HG02642 (cell line): ENCODE results near the gene PDCD1.
A peak's percentile ranks its signal among the peaks of the same experiment; 100 is the strongest.

ENCODE experiments used
- ATAC-seq: cut with Tn5 transposase; IDR thresholded peaks from one replicate; pipeline ENCODE4 v1.9.1; 2021; ENCODE audit warnings: mild to moderate bottlenecking; ENCODE audit not compliant: unreplicated experiment, poor library complexity

PDCD1 gene

DNA sequence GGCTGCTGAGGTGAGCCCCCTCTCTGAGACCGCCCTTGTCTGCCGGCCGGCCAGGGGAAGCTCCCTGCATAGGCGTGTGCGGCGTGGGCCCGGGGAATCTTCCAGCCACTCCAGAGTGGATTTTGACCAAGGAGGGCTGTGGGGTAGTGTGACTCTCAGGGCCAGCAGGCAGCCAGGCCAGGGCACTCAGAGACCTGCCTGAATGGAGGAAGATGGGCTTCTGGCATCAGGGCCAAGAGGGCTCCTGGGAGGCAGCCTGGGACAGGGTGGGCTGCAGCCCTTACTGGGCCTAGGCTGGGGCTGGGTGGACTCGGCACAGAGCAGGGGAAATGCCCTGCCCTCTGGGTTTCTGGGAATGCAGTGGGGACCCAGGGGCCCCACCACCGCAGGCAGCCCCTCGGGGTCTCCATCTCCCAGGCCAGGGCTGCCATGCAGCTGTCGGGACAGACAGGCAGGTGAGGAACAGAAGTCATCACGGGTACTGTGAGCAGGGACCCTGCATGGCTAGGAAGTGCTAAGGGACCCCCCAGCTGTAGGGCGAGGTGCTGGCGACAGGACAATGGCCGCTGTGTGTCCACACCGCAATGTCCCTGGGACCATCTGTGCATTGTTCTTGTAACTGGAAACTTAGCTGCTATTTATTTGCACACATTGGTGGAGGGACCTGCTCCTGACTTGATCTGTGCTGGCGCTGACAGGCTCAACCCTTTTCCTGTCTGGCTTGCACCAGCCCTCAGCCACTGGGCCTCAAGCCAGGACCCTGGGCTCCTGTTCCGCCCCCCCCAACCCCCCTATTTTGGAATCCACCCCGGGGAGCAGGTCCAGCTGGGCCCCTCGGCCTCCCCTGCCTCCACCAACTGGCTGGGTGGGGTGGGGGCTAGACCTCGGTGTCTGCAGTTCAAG lies 4.1 kb downstream of the PDCD1 start:
- no peak for ATAC-seq

DNA sequence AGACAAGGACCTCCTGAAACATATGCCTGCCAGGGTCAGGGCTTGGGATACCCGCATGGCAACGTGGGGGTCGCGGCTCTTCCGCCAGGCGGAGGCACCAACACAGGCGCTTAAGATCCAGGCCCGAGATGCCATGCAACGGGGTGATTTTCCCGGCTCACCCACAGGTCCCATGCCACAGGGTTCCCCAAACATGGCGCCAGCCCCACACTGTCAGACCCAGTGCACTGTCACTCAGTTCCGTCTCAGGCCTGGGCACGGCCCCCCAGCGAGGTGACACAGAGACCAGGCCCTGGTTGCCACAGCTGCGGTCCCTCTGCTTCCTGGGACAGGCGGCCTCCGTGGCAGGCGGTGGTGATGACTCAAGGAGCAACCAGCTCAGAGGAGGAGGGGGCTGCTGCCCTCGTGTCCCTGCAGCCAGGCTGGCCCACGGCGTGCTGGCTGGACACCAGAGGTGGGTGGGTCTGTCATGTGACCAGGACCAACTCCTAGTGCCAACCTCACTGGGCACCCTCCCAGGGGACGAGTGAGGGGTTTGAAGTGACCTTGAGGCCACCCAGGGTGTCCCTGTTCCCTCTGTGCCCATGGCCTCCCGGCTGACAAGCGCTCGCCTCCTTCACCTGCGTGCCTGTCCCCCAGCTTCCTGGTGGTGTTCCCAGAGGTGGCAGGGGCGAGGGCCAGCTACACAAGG lies 4.9 kb downstream of the PDCD1 start:
- ATAC-seq = no peak

DNA sequence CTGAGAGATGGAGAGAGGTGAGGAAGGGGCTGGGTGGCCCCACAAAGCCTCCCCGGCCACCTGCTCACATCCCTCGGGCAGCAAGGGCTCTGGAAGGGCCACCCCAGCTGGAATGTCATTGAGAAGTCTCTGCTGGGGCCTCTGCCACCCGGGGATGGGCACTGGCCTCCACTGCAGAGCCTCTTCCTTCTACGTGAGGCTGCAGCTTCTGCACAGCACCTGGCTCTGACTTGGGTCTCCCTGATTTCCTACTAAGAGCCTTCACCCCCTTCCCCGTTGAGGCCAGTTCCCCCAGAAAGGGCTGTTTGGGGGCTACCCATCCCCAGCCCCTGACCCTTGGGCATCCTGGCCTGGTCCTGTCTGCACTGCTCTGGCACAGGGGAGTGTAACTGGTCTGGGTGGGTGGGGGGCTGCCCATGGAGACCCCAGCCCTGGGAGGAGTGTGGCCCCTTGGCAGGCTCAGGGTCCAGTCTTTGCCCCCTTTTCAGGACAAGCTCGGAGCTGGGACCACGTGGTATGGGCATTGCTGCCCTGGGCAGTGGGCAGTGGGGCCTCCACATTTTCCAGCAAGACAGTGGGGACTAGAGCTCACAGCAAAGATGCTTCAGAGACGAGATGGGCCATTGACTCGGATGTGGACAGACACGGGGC lies 5.6 kb downstream of the PDCD1 start:
- ATAC-seq = no peak

GRCh38 chr2:241852116-241852980 lies 6.3 kb downstream of the PDCD1 start:
- no peak for ATAC-seq

GRCh38 chr2:241851325-241852115 lies 7.2 kb downstream of the PDCD1 start:
- no peak for ATAC-seq

GRCh38 chr2:241850544-241851324 lies 8.0 kb downstream of the PDCD1 start:
- no peak for ATAC-seq

DNA sequence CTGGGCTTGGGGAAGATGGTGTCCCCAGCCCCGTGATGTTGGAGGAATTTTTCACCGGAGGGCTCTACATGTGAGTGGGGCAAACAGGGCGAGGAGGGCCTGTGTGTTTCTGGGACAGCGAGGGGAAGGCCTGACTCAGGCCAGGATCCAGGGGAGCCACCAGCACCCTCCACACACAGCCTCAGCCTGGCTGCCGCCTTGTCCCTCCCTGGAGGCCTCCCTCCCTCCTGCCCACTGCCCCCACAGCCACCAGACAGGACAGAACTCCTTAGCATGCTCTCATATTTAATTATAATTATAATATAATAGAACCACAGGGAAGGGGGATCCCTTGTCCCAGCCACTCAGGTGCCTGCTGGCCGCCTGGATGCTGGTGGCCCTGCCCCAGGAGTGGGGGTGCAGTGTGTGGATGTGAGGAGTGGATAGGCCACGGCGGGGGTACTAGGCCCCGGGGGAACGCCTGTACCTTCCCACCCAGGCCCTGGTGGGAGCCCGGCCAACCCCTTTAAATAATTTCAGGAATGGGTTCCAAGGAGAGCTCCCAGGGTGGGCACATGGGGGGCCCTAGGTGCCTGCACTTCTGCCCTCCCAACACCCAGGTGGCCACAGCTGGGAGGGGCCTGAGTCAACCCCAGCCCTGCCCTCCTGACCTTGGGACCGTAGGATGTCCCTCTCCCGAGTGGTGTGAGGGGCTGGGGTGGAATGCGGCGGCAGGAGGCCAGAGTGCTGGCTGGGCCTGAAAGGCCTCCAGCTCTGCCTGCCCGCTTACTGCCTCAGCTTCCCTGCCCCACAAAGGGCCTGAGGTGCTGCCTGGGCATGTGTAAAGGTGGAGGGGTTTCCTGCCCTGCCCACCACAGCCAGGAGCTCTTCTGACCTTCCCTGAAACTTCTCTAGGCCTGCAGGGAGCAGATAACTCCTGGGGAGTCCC lies 8.8 kb downstream of the PDCD1 start:
- no peak for ATAC-seq

DNA sequence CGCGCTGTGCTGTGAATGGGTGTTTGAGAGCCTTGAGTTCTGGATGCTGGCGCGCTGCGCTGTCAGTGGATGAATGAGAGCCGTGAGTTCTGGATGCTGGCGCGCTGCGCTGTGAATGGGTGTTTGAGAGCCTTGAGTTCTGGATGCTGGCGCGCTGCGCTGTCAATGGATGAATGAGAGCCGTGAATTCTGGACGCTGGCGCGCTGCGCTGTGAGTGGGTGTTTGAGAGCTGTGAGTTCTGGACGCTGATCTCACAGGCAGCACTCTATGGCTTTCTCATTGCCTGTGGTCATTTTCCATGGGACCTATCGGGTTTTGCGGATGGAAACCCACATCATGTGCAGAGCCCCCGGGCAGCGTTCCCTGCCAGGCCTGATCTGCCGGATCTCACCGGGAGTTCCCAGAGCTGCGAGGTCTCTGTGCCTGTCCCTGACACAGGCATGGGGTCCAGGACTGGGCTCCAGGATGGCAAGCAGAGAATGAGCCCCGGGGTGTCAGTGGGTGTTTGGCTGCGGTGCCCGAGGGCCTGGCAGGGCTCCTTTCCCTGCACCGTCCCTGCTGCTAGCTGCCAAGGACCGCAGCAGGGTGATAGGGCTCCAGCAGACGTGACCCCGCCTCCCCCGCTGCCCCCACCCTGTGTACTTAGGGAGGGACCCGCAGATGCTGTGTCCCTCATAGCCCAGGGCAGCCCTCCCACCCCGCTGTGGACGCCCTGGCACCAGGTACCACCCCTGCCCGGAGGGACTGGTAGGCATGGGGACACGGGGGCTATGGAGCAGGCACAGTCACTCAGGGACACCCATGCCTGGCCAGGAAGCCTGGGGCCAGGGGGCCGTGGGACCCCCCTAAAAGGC lies 9.7 kb downstream of the PDCD1 start:
- ATAC-seq = no peak

DNA sequence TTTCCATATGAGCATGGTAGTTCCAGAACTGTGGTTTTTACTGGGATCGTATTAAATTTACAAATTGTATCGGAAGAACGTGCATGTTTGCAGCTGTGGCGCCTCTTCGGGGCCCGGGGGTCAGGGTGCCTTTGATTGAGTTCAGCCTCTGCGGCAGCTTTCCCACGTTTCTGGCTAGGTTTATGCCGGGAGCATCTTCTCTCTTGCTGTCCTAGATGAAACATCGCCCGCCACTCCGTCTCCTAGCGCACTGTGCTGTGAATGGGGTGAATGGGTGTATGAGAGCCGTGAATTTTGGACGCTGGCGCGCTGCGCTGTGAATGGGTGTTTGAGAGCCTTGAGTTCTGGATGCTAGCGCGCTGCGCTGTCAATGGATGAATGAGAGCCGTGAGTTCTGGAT lies 12.3 kb downstream of the PDCD1 start:
- ATAC-seq = no peak

- no peak for ATAC-seq
Observed at GRCh38 chr2:241844831-241845578, 13.7 kb downstream of the PDCD1 start.

DNA sequence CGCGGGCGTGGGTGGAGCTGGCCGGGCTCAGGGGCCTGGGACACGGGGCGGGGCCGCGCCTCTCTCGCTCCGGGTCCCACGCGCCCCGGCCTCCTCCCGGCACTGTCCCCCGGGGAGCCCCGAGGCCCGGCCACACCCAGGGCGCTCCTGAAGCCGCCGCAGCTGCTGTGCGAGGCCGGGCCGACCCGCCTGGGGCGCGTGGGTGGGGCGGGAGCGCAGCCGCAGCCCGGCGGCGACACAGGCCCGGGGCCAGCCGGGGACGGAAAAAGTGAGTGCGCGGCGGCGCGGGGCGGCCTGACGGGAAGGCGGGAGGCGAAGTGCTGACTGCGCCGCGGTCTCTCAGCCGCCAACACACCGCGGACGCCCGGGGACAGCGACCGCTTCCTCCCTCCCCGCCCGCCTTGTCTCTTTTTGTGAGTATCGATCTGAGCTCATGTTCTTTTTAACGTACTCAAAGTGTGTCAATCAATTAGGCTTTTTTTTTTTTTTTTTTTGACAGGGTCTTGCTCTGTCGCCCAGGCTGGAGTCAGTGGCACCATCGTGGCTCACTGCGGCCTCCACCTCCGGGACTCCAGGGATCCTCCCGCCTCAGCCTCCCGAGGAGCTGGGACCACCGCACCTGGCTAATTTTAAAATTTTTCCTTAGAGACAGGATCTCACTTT lies 14.5 kb downstream of the PDCD1 start:
- peak; percentile 71 for ATAC-seq

GRCh38 chr2:241843321-241844065 lies 15.2 kb downstream of the PDCD1 start:
- ATAC-seq = peak; percentile 9

GRCh38 chr2:241842620-241843211 lies 16.0 kb downstream of the PDCD1 start:
- peak; percentile 37 for ATAC-seq

DNA sequence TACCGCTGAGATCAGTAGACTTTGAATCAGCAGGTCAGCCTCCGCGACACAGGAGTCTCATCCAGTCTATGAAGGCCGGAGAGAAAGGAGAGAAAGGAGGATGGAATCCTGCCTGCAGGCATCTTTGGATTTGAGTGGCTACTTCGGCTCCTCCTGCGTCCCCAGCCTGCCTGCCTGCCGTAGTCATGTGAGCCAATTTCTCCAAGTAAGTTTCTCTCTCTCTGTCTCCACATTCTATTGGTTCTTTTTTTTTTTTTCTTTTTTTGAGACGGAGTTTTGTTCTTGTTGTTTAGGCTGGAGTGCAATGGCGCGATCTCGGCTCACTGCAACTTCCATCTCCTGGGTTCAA lies 16.7 kb downstream of the PDCD1 start:
- no peak for ATAC-seq
